EL (cell line): ENCODE data around the gene TRAF3.

Source experiments
- DNase-seq: peaks from one replicate; pipeline ENCODE4 v3.0.0-alpha.2; 2016

Gene TRAF3, protein sequence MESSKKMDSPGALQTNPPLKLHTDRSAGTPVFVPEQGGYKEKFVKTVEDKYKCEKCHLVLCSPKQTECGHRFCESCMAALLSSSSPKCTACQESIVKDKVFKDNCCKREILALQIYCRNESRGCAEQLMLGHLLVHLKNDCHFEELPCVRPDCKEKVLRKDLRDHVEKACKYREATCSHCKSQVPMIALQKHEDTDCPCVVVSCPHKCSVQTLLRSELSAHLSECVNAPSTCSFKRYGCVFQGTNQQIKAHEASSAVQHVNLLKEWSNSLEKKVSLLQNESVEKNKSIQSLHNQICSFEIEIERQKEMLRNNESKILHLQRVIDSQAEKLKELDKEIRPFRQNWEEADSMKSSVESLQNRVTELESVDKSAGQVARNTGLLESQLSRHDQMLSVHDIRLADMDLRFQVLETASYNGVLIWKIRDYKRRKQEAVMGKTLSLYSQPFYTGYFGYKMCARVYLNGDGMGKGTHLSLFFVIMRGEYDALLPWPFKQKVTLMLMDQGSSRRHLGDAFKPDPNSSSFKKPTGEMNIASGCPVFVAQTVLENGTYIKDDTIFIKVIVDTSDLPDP

DNA sequence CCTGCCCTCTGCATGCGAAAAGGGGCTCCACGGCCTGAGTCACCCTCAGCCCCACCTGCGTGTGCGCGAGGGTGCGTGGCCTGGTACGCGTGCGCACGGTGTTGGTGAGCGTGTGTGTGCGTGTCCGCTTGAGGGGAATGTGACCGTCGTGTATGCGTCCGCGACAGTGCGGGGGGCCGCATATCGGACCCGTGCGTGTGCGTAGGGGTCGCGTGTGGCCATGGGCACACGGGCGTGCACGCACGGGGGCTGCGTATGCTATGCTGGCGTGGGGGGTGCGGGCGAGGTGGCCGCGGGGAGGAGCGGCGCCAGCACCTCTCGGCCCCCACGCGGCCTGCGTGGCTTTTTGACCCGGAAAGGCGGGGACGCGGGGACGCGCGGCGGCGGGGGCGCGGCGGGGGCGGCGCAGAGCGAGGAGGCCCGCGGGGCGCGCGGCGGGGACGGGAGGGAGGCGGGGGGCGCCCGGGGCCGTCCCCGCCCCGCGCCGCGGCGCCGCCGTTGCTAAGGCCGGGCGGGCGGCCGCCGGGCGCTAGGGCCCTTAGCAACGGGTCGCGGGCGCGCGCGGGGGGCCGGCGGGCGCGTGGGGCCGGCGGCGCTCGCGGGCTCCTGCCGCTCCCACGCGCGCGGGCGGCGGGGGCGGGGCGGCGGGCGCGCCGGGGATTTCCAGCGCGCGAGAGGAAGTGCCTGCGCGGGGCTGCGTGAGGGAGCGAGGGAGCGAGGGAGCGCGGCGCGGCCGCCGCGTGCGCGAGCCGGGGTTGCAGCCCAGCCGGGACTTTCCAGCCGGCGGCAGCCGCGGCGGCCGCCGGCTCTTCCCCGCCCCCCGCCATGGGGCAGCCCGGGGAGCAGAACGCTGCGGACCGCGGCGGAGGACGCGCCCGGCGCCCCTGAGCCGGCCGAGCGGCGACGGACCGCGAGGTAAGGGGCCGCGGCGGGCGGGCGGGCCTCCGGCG, at the start of gene TRAF3:
TSS of gene TRAF3 (plus strand) at position 689 of the 950 bp plus-strand sequence. CDS start 92,753 bp downstream, outside the sequence.
- DNase-seq = peak; percentile 78

DNA sequence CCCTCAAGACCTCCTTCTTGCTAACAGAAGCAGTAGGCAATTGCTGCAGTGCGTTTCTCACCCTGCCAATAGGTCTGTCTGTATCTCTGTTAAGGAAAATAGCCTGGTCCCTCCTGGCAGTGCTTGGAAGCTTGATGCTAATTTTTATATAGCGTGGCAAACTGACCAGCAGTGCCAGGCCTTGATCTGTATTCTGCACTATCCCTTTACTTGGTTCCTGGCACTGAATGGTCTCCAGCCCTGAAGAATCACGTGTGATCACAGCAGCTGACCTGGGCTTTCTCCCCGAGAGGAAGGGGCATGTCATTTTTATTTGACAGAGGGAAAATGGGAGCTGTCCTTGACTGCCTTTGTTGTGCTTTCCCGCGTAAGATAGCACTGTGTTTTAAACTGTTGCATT, 48.7 kb upstream of the TRAF3 start:
- no peak for DNase-seq

DNA sequence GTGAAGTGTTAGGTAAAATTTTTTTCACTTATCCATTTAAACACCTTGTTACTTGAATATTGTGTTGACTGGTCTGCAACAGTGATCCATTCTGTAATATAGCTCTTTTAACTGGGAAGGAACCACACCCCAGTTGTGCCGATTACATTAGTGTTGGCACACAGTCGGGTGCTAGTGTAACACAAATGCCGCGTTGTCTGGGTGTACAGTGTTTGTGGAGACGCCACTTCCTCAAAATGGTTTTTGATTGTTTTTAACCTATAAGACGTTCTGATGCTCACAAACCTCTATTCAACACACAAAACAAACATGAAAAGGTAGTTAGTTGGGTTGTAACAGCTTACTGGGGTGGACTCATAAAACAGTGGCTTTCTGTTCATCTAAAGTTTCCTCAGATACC, 48.0 kb upstream of the TRAF3 start:
- no peak for DNase-seq

DNA sequence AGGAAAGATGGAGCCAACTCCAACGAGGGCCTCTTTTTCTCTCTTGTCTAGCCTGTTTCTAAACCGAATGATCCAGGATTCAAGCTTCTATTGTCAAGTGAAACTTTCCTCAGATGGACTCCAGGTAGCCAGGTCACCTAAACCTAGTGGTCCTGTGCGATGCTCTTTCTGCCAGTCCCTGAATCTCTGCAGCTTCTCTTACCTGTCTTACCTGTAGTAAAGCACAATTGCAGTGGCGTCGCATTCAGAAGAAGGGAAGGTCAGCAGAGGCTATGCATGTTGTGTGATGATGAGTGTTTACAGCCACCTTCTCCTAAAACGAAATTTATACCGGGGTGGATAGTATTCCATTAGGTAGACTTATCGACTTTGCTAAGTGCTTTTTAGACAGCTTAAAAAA, 47.4 kb upstream of the TRAF3 start:
- no peak for DNase-seq

DNA sequence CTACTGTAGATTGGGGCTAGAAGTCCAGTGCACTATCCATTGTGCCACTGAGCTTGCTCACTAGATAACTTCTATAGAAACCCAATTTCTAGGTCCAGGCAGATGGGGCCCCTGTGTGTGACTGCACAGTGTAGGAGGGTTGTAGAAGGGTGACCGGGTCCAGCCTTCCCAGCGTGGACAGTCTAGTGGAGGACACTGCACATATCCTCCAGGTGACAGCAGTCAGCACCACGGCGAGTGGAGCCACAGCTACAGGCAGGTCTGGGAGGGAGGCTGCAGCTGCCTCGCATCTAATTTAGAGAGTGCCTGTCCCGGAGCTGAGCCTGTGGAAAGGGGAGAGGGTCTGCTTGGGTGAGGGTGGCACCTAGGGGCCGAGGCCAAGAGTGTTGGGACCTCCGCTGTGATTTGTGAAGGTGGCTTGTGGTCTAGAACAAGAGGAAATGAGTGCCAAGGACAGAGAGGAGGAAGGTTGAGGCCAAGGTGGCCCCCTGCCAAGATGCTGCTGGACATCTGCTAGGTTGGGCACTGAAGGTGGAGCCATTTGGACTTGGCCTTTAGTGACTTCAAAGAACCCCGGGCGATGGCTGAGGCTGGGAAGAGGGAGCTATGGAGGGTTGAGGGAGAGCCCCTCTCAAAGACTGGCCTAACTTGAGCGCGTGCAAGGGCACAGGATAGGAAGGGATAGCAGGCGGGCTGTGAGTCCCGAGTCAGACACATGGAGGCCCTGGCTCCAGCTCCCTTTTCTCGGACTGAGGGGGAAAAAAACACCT, 46.0 kb upstream of the TRAF3 start:
- DNase-seq = no peak

DNA sequence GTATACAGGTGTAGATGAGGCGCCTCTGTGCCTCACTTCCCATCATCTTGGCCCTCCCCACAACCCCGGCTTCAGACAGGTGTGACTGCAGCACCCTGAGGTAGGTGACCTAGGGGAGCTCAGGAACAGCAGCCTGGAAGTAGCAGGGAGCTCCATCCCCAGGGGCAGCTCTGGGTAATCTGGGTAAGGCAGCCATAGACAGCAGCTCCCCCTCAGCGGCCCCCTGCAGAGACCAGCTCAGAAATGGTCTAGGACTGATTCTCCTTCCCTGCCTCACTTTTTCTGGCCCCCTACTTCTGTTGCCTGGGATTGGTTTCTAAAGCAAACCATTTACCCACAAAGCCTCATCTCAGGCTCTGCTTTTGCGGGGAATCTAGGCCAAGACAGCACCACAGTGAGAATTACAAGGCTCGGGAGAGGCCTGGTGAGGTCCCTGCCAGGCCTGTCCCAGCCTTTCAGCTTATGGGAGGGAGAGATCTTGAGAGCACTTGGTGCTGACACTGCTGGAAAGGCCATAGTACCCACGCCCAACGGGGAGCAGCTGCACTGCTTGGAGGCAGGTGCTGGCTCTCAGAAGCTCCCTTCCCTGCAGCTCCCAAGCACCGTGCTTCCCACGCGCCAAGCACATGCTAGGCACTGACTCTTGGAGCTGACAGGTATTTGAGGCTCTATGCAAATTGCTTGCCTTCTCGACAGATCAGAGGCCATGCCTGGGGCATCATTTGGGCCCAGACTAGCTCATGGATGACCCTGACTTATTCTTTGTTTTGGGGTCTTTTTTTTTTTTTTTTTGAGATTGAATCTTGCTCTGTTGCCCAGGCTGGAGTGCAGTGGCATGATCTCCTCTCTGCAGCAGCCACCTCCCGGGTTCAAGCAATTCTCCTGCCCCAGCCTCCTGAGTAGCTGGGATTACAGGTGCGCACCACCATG, 45.1 kb upstream of the TRAF3 start:
- DNase-seq = no peak

DNA sequence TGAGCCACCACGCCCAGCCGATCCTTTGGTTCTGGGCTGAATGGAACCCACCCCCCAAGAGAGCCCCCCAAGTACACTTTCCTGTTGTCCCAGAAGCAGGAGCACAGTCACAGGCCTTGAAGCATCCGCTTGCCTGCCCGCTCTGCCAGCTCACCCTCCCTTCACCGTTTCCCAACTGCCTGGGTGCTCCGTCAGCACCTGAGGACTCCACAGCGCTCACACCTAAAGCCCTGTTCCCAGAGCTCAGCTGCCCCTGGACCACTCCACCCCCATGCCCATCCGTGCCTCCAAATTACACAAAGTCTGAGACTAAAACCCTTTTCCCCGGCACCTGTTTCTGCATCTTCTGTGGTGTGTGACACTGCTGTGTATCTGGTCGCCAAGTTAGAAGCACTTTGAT, 44.3 kb upstream of the TRAF3 start:
- DNase-seq = no peak

DNA sequence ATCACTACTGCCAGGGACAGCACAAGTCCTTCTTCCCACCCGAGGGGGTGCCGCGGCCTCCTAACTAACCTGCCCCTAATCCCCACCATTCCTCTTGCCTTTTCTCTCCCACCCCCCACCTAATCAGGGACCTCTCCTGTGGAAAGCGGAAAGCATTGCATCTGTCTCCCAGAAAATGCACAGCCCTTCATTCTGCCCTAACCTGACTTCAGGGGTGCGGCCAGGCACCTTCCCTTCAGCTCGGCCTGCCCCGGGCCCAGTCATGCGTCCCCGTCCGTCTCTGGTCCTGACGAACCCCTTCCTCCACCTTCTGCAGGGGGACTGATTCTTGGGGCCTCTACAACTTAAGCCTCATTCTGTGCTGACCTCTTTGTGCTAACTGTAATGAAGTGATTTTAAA, 43.9 kb upstream of the TRAF3 start:
- DNase-seq = no peak

DNA sequence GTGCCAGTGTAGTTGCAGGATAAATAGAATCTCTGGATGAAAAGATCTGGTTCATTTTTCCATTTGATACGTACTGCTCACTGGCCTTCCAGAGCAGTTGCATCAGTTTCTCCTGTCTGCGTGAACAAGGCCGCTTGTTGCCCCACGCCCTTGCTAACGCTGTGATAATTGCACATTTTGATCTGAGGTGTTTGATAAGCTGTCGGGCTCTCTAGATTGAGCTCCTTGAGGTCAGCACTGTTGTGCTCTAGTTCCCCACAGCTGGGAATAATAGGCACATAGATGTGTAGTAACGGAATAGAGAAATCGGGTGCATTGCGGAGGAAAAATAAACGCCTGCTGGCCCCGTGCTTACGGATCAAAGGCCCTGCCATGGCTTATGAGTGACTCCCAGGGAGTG, 42.8 kb upstream of the TRAF3 start:
- no peak for DNase-seq

DNA sequence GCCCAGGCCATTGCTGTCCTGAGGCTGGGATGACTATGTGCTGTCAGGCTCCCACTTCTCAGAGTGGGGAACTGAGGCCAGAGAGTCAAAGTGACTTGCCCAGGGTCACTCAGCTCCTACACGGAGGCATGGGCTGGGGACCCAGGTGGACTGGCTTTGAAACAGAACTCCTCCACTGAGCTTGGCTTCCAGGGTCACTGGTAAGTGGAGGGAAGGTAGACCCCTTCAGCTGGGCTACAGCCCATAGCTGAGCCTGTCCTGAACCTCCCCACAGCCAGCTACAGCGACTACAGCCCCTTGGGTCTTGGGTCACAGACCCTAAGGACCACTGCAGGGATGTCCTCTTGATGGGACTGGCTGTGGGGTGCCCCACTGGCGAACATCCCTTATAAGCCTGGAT, 40.3 kb upstream of the TRAF3 start:
- DNase-seq = no peak

DNA sequence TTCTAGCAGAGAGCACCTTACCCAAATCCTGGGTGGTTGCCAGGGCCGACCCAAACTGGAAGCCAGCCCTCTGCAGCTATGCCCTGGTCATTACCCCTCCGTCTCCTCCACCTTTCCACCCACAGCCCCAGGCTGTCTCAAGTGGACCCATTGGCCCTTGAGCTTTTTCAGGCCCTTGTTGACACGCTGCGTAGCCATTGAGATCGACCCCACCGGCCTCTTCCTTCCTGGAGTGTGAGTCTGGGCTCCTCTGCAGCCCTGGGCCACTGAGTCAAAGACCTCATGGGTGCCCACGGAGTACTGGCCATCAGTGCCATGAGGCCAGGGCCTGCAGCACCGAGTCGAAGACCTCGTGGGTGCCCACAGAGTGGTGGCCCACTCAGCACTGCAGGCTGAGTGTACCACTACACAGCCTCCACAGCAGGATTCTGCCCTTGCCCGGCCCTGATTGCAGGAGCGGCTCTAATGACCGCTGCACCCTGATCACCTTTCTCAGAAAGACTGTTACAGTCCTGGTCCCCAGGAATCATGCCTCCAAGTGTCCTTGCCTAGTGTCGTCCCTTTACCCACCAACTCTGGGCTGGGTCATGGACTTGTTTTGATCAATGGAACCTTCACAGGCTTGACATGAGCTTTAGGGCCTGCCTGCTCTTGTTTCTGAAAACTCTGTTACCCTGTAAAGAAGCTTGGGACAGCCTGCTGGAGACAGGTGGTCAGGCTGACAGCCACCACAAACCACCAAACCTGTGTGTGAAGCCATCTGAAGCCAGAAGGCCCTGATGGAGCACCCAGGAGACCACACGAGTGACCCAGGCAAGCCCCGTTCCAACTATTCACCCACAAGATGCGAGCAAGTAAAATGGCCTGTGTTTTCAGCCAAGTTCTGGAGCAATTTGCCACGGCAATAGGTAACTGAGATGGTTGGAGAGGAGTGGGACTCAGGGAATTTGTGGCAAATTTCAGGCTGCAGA, 39.6 kb upstream of the TRAF3 start:
- DNase-seq = no peak

DNA sequence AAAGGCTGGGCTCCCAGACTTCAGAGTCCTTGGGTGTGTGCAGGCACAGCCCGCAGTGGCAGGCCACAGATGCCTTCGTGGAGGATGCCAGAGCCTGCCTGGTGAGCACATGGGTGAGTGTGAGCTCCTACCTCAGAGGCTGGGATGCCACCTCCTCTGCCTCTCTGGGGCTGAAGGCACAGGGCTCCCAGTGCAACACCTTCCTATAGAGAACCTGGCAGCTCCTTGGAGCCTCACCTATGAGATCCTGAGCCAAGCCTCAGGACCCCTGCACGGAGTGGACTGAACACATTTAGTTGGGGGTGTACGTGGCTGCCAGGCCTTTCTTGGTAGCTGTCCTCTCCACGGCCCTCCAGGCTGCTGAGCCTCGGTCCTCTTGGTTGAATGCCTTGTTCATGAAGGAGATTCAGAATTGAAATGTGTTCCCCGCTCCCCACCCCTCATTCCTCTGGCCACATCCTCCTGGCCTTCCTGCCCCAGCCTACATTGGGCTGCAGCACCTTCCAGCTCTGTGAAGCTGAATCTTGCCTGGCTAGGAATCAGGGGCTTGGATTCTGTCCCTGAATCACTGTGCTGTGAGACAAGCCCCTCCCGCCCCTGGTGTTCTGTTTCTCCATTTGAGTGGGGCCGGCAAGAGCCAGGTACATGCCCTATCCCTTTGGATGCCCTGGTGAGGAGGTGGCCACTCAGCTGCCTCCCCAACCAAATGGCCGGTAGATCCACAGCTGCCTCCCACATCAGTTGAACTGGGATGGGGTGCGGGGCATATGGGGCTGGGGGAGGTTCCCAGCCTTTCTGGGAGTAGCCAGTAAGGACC, 38.7 kb upstream of the TRAF3 start:
- DNase-seq = no peak

DNA sequence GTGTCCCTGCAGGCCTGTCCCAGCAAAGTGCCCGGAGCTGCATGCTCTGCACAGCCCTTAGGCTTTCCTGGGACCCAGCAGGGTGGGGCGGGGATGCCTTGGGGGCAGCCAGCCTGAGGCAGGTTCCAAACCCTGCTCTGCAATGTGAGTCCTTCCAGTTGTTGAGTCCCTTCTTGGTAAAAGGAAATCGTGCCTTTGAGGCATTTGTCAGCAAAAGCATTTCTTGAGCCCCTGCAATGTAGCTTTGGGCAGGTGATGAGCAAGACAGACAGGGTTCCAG, 38.1 kb upstream of the TRAF3 start:
- DNase-seq = no peak

DNA sequence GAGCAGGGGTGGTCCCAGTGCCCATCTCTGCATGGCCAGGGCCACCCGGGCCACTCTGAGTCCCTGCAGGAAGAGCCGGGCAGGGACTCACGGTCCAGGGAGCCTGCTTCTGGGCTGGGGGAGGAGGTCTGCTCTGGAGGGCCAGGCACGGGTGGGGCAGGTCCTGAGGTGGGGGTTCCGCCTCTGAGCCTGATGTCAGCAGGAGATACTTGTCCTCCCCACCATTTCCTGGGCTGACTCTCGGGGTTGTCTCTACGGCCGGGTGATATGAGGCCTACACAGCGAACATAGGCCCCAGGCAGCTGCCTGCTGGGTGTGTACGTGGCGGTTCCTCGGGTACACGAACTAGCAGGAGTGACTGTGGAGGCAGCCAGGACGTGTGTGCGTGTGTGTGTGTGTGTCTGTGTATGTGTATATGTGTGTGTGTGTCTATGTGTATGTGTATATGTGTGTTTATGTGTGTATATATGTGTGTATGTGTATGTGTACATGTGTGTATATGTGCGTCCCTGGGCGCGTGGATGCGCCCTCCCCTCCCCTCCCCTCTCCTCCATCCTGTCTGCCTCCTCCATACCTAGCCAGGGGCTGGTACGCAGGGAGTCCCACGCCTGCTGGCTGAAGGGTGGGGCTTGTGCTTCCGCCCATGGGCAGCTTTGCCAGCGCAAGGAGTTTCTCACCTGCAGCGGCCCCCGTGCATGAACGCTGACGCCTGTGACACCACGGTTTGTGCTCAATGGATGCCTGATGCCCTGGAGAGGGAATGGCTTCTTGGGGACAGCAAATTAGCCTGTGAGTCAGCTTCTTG, 30.4 kb upstream of the TRAF3 start:
- no peak for DNase-seq

DNA sequence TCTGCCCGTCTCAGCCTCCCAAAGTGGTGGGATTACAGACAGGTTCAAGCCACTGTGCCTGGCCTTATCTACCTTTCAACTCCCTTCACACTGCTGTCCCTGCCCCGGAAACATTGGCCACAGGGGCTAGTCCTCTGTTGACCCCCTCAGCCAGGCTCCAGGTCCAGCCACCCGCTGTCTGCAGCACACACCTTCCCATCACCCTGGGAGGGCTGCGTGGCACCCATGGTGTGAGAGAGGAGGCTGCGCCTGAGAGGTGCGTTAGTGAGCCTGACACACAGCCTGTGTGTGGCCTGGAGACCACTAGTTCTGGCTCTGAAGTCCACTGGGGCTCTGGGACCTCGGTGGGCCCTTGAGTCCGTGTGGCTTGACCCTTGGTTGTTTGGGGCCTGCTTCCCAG, 28.4 kb upstream of the TRAF3 start:
- DNase-seq = no peak

DNA sequence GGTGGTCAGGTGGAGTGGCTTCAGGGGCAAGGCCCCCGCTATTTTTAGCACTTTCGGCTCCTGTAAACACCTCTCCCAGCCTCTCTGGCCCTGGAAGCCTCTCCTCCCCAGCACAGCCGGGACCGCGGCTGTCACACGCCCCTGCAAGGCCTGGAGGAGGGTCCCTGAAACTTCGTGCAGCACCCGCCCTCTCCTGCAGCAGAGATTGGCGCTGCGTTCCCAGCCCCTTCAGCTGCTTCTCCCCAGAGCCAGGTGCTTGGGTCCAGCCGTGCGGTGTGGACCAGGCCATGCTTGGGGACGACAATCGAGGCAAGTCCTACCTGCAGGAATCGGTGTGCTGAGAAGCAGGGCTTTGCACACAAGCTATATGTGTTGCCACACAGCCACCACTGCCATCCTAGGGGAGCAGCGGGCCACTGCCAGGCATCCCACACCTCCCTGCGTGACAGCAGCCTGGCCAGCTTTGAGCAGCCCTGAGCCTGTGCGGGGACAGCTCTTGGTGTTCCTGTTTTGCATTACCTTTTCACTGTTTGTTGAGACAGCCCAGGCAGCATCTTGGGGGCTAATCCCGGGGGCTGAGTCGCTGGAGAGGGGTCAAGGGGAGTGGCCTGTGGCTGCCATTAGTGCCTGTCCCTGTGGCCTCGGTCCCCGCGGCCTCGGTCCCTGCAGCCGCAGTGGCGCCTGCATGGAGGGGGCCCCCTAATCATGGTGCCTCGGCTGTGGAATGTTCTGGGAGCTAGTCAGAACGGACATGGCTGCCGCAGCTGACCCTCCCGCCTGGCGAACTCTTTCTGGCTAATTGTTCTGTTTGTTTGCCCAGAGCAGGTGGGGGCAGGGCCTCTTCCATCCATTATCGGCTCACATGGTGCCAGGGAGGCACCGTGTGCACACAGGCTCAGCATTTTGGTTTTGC, 27.6 kb upstream of the TRAF3 start:
- DNase-seq = no peak

DNA sequence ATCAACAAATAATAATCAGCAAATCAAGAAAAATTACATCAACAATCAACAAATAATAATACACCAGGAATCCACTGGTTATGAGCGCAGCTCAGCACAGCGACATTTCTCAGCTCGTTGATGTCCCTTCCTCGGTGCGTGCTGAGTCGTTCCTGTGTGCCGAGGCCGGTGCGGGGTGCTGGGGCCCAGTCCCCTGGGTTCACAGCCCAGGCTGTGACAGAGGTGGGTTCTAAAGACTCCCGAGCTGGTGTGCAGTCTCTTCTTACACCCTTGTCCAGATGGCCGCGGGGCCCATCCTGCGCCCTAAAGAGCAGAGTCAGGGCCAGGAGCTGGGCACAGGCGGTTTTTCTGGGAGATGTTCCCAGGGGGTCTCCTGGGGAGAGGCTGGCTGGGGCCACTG, 26.9 kb upstream of the TRAF3 start:
- DNase-seq = no peak

DNA sequence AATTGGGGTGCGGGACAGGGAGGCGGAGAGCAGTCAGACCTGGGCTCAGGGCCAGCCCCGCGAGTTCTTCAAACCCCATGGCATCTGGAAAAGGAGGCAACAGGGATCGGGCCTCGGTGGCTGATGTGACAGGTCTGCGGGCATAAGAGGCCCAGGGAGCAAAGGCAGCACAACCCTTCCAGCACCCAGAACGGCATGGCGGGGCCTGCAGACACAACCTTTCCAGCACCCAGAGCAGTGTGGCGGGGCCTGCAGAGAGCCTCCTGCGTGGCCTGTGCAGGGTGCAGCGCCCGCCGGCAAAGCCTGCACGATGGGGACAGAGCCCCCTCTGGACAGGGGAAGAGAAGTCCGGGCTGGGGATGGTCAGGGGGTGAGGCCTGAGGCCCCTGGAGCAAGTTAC, 26.2 kb upstream of the TRAF3 start:
- DNase-seq = no peak
